Tibial nerve (tissue), 4 donors: ENCODE results near the gene LTO1.

ENCODE experiments used
- CTCF ChIP-seq, 5 experiments: fragments of 200-600 bp in 3 of 5; fragments of 450-650 bp in 2 of 5; sonication (generic) in 3 of 5; IDR thresholded peaks; one replicate each; pipeline ENCODE4 v1.5.1; 2016 to 2019; ENCODE audit warnings: antibody characterized with exemption in 5 of 5, mild to moderate bottlenecking in 3 of 5, moderate library complexity in 2 of 5
- EP300 ChIP-seq, 2 donors: sonication (generic); formaldehyde crosslinking; IDR thresholded peaks; one replicate each; pipeline ENCODE4 v1.6.1; 2017; ENCODE audit warnings: antibody characterized with exemption in 2 of 2, mild to moderate bottlenecking in 1 of 2
- POLR2A ChIP-seq, 2 donors: fragments of 450-650 bp; IDR thresholded peaks; one replicate each; pipeline ENCODE4 v1.6.1; 2017; ENCODE audit warnings: antibody characterized with exemption in 2 of 2, mild to moderate bottlenecking in 2 of 2, moderate library complexity in 2 of 2

DNA sequence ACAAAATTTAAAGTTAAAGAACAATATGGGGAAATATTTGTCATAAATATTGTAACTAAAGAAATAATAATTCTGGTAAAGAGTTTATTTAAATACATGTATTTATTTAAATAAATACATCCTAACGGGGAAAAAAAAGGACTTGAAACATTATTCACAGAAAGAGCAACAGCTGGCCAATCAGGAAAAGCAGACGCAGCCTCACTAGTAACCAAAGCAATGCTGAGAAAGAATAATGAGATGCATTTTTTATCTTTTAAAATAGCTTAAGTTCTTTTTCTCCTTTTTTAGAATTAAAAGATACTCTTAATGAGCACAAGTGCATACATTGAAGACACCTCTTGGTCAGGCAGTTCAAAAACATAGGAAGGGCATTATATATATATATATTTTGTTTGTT lies 2.6 kb upstream of the LTO1 start:
- TF ChIP-seq CTCF (IDR thresholded peaks at IDR 0.05), result no peak
- TF ChIP-seq POLR2A (IDR thresholded peaks at IDR 0.05), result no peak
- no peak for TF ChIP-seq EP300 (IDR thresholded peaks at IDR 0.05)
